ENCODE results near the gene CRYBG1. TPM values are rescaled to one million over a fixed set of nuclear protein-coding genes. Genes with fewer than 3 reads are reported as not detected.

The CRYBG1 gene
- total RNA-seq, 4 donors from 2014 or later = 7.9 to 14.4 (median 11.1) TPM

GRCh38 chr6:106411643-106412200, 51.2 kb downstream of the CRYBG1 start:
- no peak overlapping the region for H3K27ac ChIP-seq
- no peaks in the 10 kb centered on the region for H3K36me3 ChIP-seq
- H3K4me3 ChIP-seq (replicated peaks in 1 of 3) = no peak overlapping the region
- intact Hi-C loops (cut with DNase I) = no loop called here
- no peak for DNase-seq
- WGBS, 2 donors = 79 to 82% methylated on average over 6 of the region's 6 CpGs
- no peaks in the 10 kb centered on the region for H3K9me3 ChIP-seq
- no peaks in the 10 kb centered on the region for H3K27me3 ChIP-seq
- H3K4me1 ChIP-seq = no peaks in the 10 kb centered on the region
- TF ChIP-seq CTCF (IDR thresholded peaks at IDR 0.05) = no peak
- TF ChIP-seq POLR2A (IDR thresholded peaks at IDR 0.05) = no peak

- H3K4me3 ChIP-seq (replicated peaks in 1 of 3) = no peak overlapping the region
- TF ChIP-seq POLR2A (IDR thresholded peaks at IDR 0.05) (no peak), CTCF (IDR thresholded peaks at IDR 0.05) (no peak)
- no peaks in the 10 kb centered on the region for H3K36me3 ChIP-seq
- H3K9me3 ChIP-seq = no peaks in the 10 kb centered on the region
- H3K27me3 ChIP-seq = no peaks in the 10 kb centered on the region
- DNase-seq = no peak
- intact Hi-C loops (cut with DNase I) = no loop called here
- H3K4me1 ChIP-seq = no peaks in the 10 kb centered on the region
- H3K27ac ChIP-seq = no peak overlapping the region
Observed at GRCh38 chr6:106413016-106413415, 52.5 kb downstream of the CRYBG1 start.

- no peak for DNase-seq
- intact Hi-C loops (cut with DNase I) = no loop called here
- no peaks in the 10 kb centered on the region for H3K4me1 ChIP-seq
- H3K9me3 ChIP-seq = no peaks in the 10 kb centered on the region
- no peaks in the 10 kb centered on the region for H3K36me3 ChIP-seq
- WGBS, 2 donors = 56 to 59% methylated on average over 2 of the region's 2 CpGs
- TF ChIP-seq POLR2A (IDR thresholded peaks at IDR 0.05) (no peak), CTCF (IDR thresholded peaks at IDR 0.05) (no peak)
- H3K27ac ChIP-seq = no peak overlapping the region
- H3K4me3 ChIP-seq (replicated peaks in 1 of 3) = no peak overlapping the region
- H3K27me3 ChIP-seq = no peaks in the 10 kb centered on the region
Observed at GRCh38 chr6:106413722-106414121, 53.2 kb downstream of the CRYBG1 start.

DNA sequence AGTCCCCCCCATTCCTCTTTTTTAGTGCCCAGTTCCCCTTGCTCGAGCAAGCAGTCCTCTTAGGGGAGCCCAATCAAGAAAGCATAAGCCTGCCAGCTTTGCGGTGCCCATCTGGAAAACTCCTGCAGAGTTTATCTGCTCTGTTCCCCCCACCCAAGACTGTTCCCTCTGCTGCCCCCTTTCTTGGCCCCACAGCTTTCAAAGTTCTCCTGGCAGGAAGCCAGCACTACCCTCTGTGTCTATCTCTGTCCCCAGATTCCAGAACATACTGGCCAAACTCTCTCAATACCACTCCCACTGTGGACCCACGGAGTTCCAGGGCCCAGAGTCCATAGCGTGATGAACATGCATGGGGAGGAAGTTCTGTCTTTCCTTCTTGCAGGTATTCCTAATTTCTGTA, 55.4 kb downstream of the CRYBG1 start:
- H3K27me3 ChIP-seq = no peaks in the 10 kb centered on the region
- no peaks in the 10 kb centered on the region for H3K4me1 ChIP-seq
- no peaks in the 10 kb centered on the region for H3K36me3 ChIP-seq
- DNase-seq = no peak
- no peaks in the 10 kb centered on the region for H3K9me3 ChIP-seq
- intact Hi-C loops (cut with DNase I) = no loop called here
- no peak overlapping the region for H3K4me3 ChIP-seq (replicated peaks in 1 of 3)
- 83 to 91% methylated on average over 4 of the region's 4 CpGs for WGBS, 2 donors
- TF ChIP-seq POLR2A (IDR thresholded peaks at IDR 0.05) = no peak
- no peak for TF ChIP-seq CTCF (IDR thresholded peaks at IDR 0.05)
- no peak overlapping the region for H3K27ac ChIP-seq

GRCh38 chr6:106417572-106418147, 57.1 kb downstream of the CRYBG1 start:
- 79 to 84% methylated on average over 6 of the region's 6 CpGs for WGBS, 2 donors
- TF ChIP-seq CTCF (IDR thresholded peaks at IDR 0.05) (no peak), POLR2A (IDR thresholded peaks at IDR 0.05) (no peak)
- Histone ChIP-seq H3K9me3 (no peaks in the 10 kb centered on the region), H3K4me3 (replicated peaks in 1 of 3) (no peak overlapping the region), H3K27ac (no peak overlapping the region), H3K36me3 (no peaks in the 10 kb centered on the region), H3K27me3 (no peaks in the 10 kb centered on the region), H3K4me1 (no peaks in the 10 kb centered on the region)
- intact Hi-C loops (cut with DNase I) = no loop called here
- DNase-seq = peak in 1 of 2 donors; percentile 3
